ENCODE measurements around the gene PKLR.

GRCh38 chr1:155286544-155286943 is 14.7 kb downstream of the PKLR start:
- TF ChIP-seq CTCF (IDR thresholded peaks at IDR 0.05) (no peak), POLR2A (IDR thresholded peaks at IDR 0.05) (no peak)
